ENCODE results near the gene ATP6V0A4. TPM values are rescaled to one million over a fixed set of nuclear protein-coding genes. Genes with fewer than 3 reads are reported as not detected.

Gene ATP6V0A4
- not detected for polyA plus RNA-seq (2012; ENCODE audit: insufficient read length, low read depth)

DNA sequence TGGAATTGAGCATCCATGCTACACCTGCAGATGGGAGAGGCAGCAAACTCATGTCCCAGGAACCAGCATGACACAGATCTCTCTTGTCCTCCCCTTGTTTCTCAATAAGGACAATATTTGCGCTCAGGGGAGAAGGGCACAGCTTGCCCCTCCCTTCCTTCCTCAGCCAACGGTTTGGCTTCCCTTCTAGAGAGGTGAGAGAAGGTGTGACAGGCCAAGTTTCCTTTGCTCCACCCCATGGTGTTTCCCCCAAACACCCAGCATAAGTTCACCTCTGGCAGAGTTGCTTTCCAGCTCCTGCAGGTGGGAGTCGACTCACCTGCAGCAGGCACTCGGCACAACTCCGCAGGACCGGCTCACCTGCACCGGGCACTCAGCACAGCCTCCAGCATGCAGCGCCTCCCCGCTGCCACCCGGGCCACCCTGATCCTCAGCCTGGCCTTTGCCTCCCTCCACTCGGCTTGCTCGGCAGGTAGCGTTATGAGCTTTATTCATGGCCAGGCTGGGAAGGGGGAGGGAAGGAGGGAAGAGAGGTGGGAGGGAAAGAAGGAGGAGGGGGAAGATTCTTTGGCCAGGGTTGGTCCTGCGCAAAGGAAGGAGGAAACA, at the start of gene ATP6V0A4, which contains the start of gene TMEM213:
Gene ATP6V0A4, minus strand, starts transcription at position 482 of the 606 bp plus-strand sequence. CDS start 26,949 bp downstream, outside the sequence.
Gene TMEM213, plus strand, starts transcription at position 280 of the 606 bp plus-strand sequence. Its CDS starts 111 bp downstream, at position 391.
- TF ChIP-seq SIN3A (IDR thresholded peaks at IDR 0.05; ENCODE audit: borderline replicate concordance, insufficient read depth, low read length), result no peak

DNA sequence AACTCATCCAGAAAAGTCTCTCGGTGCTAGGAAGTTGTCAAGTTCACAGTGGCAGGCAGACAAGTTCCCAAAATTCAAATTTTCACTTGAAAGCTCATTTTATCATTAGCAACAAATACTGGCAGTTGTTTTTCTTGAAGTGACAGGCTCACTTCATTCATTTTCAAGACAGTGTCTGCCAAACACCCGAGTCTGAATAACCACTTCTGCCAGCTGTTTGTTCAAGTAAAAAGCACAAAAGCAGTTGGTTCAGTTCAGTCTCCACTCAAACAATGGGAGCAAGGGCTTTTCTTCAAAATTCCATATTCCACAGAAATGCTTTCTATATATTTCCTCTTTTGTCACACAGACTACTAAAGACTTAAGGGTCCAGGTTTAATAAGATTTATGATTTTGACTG, 47.7 kb upstream of the ATP6V0A4 start:
- TF ChIP-seq FOXP2 (optimal IDR thresholded peaks at IDR 0.05; ENCODE audit: borderline replicate concordance, extremely low read depth, extremely low read length, insufficient read depth) (no peak), TAF1 (IDR thresholded peaks at IDR 0.05; ENCODE audit: borderline replicate concordance, insufficient read depth, low read length) (no peak), SIN3A (IDR thresholded peaks at IDR 0.05; ENCODE audit: borderline replicate concordance, insufficient read depth, low read length) (no peak), POLR2AphosphoS5 (IDR thresholded peaks at IDR 0.05; ENCODE audit: low read depth, low read length) (no peak)
- TF ChIP-seq, protein P1, sequence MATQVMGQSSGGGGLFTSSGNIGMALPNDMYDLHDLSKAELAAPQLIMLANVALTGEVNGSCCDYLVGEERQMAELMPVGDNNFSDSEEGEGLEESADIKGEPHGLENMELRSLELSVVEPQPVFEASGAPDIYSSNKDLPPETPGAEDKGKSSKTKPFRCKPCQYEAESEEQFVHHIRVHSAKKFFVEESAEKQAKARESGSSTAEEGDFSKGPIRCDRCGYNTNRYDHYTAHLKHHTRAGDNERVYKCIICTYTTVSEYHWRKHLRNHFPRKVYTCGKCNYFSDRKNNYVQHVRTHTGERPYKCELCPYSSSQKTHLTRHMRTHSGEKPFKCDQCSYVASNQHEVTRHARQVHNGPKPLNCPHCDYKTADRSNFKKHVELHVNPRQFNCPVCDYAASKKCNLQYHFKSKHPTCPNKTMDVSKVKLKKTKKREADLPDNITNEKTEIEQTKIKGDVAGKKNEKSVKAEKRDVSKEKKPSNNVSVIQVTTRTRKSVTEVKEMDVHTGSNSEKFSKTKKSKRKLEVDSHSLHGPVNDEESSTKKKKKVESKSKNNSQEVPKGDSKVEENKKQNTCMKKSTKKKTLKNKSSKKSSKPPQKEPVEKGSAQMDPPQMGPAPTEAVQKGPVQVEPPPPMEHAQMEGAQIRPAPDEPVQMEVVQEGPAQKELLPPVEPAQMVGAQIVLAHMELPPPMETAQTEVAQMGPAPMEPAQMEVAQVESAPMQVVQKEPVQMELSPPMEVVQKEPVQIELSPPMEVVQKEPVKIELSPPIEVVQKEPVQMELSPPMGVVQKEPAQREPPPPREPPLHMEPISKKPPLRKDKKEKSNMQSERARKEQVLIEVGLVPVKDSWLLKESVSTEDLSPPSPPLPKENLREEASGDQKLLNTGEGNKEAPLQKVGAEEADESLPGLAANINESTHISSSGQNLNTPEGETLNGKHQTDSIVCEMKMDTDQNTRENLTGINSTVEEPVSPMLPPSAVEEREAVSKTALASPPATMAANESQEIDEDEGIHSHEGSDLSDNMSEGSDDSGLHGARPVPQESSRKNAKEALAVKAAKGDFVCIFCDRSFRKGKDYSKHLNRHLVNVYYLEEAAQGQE (IDR thresholded peaks at IDR 0.05; ENCODE audit: insufficient read depth in 1 of 2, low read depth in 2 of 2, low read length in 2 of 2), result no peak

DNA sequence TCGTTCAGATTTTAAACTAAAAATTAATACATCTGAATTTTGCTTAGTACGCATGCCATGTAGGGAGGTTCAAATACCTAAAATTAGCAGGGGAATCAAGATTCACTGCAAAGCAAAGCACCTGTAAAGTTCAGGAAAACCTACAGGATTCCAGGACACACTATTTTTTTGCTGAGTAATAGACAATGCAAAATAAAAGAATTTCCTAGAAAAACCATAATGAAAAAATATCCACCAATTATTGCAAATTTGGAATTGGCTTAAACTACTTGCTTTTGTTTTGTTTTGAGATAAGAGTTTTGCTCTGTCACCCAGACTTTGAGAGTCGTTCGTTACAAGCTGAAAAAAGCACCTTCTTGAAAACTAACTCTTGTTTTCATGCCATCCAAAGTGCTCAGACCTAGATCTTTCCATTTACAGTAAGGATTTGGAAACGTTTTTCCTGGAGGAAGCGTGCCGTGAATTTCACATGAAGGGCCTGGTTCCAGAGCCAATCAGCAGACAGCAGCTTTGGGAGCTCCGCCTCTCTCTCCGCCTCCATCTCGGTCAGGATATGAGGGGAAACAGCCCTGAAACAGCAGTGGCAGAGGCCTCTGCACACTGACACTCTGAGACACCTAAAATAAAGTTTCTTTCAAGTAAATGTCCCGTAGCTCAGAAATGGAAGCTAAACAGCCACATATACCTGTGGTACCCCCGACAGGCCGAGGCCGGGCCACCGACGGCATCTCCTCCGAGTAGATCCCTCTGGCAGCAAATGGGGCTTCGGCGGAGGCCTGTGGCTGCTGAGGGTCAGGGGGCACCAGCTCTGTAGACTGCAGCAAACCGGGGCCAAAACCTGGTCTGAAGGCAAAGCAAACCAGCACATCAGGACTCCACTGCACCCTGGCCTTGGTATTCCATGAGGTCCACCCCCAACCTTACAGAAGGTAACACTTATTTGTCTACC, 45.9 kb upstream of the ATP6V0A4 start:
- TF ChIP-seq, protein P1 (IDR thresholded peaks at IDR 0.05; ENCODE audit: insufficient read depth in 1 of 2, low read depth in 2 of 2, low read length in 2 of 2), result no peak
- no peak for TF ChIP-seq SIN3A (IDR thresholded peaks at IDR 0.05; ENCODE audit: borderline replicate concordance, insufficient read depth, low read length)
- TF ChIP-seq FOXP2 (optimal IDR thresholded peaks at IDR 0.05; ENCODE audit: borderline replicate concordance, extremely low read depth, extremely low read length, insufficient read depth), result no peak
- TF ChIP-seq POLR2AphosphoS5 (IDR thresholded peaks at IDR 0.05; ENCODE audit: low read depth, low read length), result no peak
- TF ChIP-seq TAF1 (IDR thresholded peaks at IDR 0.05; ENCODE audit: borderline replicate concordance, insufficient read depth, low read length), result no peak

DNA sequence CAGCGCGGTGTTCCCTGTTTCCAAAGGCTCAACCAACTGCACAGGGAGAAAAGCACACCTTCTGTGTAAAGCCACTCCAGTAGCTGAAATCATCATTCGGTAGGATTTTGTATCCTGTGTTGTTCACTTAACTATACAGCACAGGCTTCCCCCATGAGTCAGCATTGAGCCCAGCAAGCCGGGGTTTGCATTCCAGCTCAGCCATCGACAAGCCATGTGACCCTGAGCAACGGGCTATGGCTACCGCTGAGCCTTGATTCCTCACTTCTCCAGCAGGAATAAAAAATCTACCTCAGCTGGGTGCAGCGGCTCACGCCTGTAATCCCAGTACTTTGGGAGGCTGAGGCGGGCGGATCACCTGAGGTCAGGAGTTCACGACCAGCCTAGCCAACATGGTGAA, 44.1 kb upstream of the ATP6V0A4 start:
- TF ChIP-seq, protein P1 (IDR thresholded peaks at IDR 0.05; ENCODE audit: insufficient read depth in 1 of 2, low read depth in 2 of 2, low read length in 2 of 2), result no peak
- no peak for TF ChIP-seq POLR2AphosphoS5 (IDR thresholded peaks at IDR 0.05; ENCODE audit: low read depth, low read length)
- no peak for TF ChIP-seq SIN3A (IDR thresholded peaks at IDR 0.05; ENCODE audit: borderline replicate concordance, insufficient read depth, low read length)
- no peak for TF ChIP-seq FOXP2 (optimal IDR thresholded peaks at IDR 0.05; ENCODE audit: borderline replicate concordance, extremely low read depth, extremely low read length, insufficient read depth)
- no peak for TF ChIP-seq TAF1 (IDR thresholded peaks at IDR 0.05; ENCODE audit: borderline replicate concordance, insufficient read depth, low read length)

DNA sequence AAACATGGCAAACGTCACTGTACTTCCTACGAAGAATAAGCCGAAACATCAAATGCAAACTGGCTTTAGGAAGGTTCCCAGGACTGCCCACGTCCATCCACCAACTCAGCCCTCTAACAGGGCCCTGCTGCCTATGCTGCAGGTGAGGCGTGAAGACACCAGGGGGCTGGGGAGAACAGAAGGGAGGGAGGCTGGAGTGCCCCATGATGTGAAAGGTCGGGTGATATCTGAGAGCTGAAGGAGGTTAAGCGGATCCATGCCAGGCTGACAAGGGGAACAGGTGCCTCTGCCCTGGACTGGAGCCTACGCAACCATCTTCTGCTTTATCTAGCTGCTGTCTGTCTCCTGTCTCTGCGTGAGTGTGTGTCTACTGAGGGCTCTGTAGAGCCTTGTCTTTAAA, 40.2 kb upstream of the ATP6V0A4 start:
- TF ChIP-seq TAF1 (IDR thresholded peaks at IDR 0.05; ENCODE audit: borderline replicate concordance, insufficient read depth, low read length) (no peak), SIN3A (IDR thresholded peaks at IDR 0.05; ENCODE audit: borderline replicate concordance, insufficient read depth, low read length) (no peak), FOXP2 (optimal IDR thresholded peaks at IDR 0.05; ENCODE audit: borderline replicate concordance, extremely low read depth, extremely low read length, insufficient read depth) (no peak)
- TF ChIP-seq, protein P1 (IDR thresholded peaks at IDR 0.05; ENCODE audit: insufficient read depth in 1 of 2, low read depth in 2 of 2, low read length in 2 of 2), result no peak
